Measurements from ENCODE around the gene GCN1. TPM values are rescaled to one million over a fixed set of nuclear protein-coding genes. Genes with fewer than 3 reads are reported as not detected.

Gene GCN1
- polyA plus RNA-seq, 3 donors = 5.0 to 22.1 (median 8.3) TPM

DNA sequence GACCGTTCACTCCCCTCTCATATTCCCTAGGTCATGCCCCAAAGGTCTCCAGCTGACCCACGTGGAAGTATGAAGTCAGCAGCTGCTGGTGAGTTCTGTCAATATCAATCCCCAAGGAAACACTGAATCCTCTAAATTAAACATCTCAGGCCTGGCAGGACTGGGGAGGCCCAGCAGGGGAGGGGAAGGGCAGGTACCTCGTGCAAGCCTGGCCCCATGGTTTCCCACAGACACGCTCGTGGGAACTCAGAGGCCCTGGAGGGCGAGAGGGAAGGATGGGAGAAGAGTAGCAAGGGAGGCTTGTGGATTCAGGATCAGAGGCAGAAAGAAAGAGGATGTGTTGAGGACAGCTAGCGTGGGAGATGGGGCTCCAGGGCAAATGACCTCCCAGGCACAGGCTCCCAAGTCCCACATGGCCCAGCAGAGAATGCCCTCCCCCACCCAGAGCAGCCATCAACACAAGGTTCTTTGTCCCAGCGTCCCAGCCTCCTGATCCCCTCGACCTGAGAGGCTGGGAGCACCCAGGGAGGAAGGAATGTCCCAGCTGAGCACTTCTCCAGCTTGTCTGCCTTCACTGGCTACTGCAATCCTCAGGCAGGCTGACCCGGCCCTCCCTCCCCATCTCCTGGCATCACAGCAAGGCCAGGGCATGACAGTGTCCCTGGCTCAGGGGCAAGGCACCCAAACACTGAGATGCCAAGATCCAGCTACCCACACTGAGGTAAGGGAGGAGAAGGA is 26.5 kb upstream of the GCN1 start:
- Histone ChIP-seq H3K4me3 (replicated peaks in 1 of 3; ENCODE audit: low read depth in 2 of 3, low read length in 3 of 3) (no peak overlapping the region), H3K9ac (ENCODE audit: insufficient read depth, low read length, poor library complexity, severe bottlenecking) (no peak overlapping the region), H3K4me1 (ENCODE audit: control insufficient read depth in 1 of 2, insufficient read depth in 2 of 2, low read length in 2 of 2) (peaks cover 15 to 19% of the 10 kb centered on the region in 2 donors), H3K36me3 (replicated peaks in 1 of 2; ENCODE audit: control insufficient read depth in 1 of 2, insufficient read depth in 2 of 2, low read length in 2 of 2) (peaks cover 80 to 90% of the 10 kb centered on the region in 2 donors), H3K27me3 (ENCODE audit: control insufficient read depth in 2 of 2, insufficient read depth in 2 of 2, low read length in 2 of 2) (no peaks in the 10 kb centered on the region), H3K4me2 (replicated peaks; ENCODE audit: extremely low read depth, low read length, poor library complexity, severe bottlenecking) (no peak overlapping the region), H4K20me1 (ENCODE audit: insufficient read depth, low read length) (peaks cover 100% of the 10 kb centered on the region), H3K9me3 (replicated peaks in 1 of 2; ENCODE audit: control insufficient read depth in 1 of 2, insufficient read depth in 1 of 2, low read length in 2 of 2) (no peaks in the 10 kb centered on the region), H3K27ac (ENCODE audit: low read depth in 1 of 2, low read length in 2 of 2) (no peak overlapping the region), H2AFZ (ENCODE audit: insufficient read depth, low read depth, low read length, poor library complexity, severe bottlenecking) (no peak overlapping the region), H3K79me2 (ENCODE audit: insufficient read depth, low read length) (peaks cover 26% of the 10 kb centered on the region)
- Mint-ChIP-seq H3K9me3 (peaks cover 0 to 2% (median 0%) of the 10 kb centered on the region in 7 donors), H3K27me3 (ENCODE audit: low read depth in 3 of 3) (peaks cover 0 to 7% (median 4%) of the 10 kb centered on the region in 3 donors), H3K27ac (peak overlapping the region in 1 of 7 donors; percentile 15), H3K36me3 (peaks cover 74 to 92% of the 10 kb centered on the region in 2 donors), H3K4me1 (peaks cover 17% of the 10 kb centered on the region), H3K4me3 (no peak overlapping the region)
- DNase-seq = no peak
- TF ChIP-seq, protein P1, sequence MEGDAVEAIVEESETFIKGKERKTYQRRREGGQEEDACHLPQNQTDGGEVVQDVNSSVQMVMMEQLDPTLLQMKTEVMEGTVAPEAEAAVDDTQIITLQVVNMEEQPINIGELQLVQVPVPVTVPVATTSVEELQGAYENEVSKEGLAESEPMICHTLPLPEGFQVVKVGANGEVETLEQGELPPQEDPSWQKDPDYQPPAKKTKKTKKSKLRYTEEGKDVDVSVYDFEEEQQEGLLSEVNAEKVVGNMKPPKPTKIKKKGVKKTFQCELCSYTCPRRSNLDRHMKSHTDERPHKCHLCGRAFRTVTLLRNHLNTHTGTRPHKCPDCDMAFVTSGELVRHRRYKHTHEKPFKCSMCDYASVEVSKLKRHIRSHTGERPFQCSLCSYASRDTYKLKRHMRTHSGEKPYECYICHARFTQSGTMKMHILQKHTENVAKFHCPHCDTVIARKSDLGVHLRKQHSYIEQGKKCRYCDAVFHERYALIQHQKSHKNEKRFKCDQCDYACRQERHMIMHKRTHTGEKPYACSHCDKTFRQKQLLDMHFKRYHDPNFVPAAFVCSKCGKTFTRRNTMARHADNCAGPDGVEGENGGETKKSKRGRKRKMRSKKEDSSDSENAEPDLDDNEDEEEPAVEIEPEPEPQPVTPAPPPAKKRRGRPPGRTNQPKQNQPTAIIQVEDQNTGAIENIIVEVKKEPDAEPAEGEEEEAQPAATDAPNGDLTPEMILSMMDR (IDR thresholded peaks at IDR 0.05) = no peak
- intact Hi-C loops (cut with micrococcal nuclease) = no loop called here
- WGBS (ENCODE audit: insufficient coverage) = 88% methylated on average over 7 of the region's 10 CpGs

DNA sequence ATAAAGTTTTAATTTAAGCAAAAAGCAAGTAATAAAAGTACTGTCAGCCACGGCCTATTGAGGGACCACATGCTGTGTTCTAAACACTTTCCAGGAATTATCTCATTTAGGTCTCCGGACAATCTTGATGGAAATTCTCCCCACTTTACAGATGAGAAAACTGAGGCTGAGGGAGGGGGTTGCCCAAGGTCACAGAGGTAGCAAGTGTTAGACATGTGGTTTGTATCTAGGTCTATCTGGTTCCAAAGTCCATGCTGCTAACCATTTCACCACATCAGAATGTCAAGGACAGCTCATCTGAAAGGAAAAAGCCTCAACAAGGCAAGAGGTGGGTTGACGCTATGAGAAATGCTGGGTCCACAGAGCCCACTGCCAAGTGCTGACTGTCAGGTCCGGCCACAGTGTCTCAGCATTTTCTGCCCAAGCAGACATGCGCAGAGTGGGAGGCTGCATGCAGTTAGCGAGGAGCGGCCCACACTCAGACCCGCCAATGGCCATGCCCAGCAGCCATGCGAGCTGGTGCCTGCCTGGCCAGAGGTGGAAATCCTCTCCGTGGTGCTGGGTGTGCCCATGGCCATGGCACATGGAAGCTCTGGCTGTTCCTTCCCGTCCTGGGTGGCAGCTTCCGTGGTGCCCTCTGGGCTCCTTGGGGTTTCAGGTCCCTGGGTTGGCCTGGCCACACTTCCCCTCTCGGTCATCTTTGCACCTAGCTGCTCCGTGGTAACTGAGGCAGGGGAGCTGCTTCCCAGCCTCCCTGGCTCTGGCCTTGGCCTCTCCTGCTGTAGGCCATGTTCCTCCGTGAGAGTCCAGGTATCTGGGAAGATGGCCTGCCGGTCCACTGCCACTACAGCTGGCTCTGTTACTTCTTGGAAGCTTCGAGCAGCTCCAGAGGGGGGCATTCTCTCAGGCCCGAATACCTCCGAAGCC is 24.4 kb upstream of the GCN1 start:
- Mint-ChIP-seq H3K36me3 (peaks cover 80 to 95% of the 10 kb centered on the region in 2 donors), H3K27me3 (ENCODE audit: low read depth in 3 of 3) (peaks cover 0 to 6% (median 4%) of the 10 kb centered on the region in 3 donors), H3K27ac (peak overlapping the region in 2 of 7 donors; percentile 20 to 53), H3K4me1 (no peaks in the 10 kb centered on the region), H3K4me3 (no peak overlapping the region), H3K9me3 (peaks cover 0 to 2% (median 0%) of the 10 kb centered on the region in 7 donors)
- Histone ChIP-seq H3K36me3 (replicated peaks in 1 of 2; ENCODE audit: control insufficient read depth in 1 of 2, insufficient read depth in 2 of 2, low read length in 2 of 2) (peaks cover 91 to 96% of the 10 kb centered on the region in 2 donors), H3K9ac (ENCODE audit: insufficient read depth, low read length, poor library complexity, severe bottlenecking) (no peak overlapping the region), H4K20me1 (ENCODE audit: insufficient read depth, low read length) (peaks cover 100% of the 10 kb centered on the region), H3K9me3 (replicated peaks in 1 of 2; ENCODE audit: control insufficient read depth in 1 of 2, insufficient read depth in 1 of 2, low read length in 2 of 2) (no peaks in the 10 kb centered on the region), H3K27ac (ENCODE audit: low read depth in 1 of 2, low read length in 2 of 2) (no peak overlapping the region), H3K4me2 (replicated peaks; ENCODE audit: extremely low read depth, low read length, poor library complexity, severe bottlenecking) (no peak overlapping the region), H3K79me2 (ENCODE audit: insufficient read depth, low read length) (peaks cover 5% of the 10 kb centered on the region), H3K4me1 (ENCODE audit: control insufficient read depth in 1 of 2, insufficient read depth in 2 of 2, low read length in 2 of 2) (no peaks in the 10 kb centered on the region), H3K4me3 (replicated peaks in 1 of 3; ENCODE audit: low read depth in 2 of 3, low read length in 3 of 3) (no peak overlapping the region), H2AFZ (ENCODE audit: insufficient read depth, low read depth, low read length, poor library complexity, severe bottlenecking) (no peak overlapping the region), H3K27me3 (ENCODE audit: control insufficient read depth in 2 of 2, insufficient read depth in 2 of 2, low read length in 2 of 2) (no peaks in the 10 kb centered on the region)
- TF ChIP-seq, protein P1 (IDR thresholded peaks at IDR 0.05) = no peak
- intact Hi-C loops (cut with micrococcal nuclease) = no loop called here
- DNase-seq = no peak
- 96% methylated on average over 18 of the region's 19 CpGs for WGBS (ENCODE audit: insufficient coverage)
